ENCODE measurements around the gene ADAM11. TPM values are rescaled to one million over a fixed set of nuclear protein-coding genes. Genes with fewer than 3 reads are reported as not detected.
A peak's percentile ranks its signal among the peaks of the same experiment; 100 is the strongest.
"Not testable (repeated sequence)": the region's sequence is repeated elsewhere in the genome, so short reads cannot be mapped to it uniquely, and the experiment has no call there.

The ADAM11 gene
- total and polyA plus RNA-seq, 2 experiments from 2014 or later = 0.20 to 0.22 TPM

GRCh38 chr17:44812263-44812662, 53.5 kb downstream of the ADAM11 start:
- no peak overlapping the region for H3K9ac ChIP-seq
- peaks cover 32% of the 10 kb centered on the region for H3F3A ChIP-seq (ENCODE audit: insufficient read depth)
- peaks cover 94% of the 10 kb centered on the region for H3K79me2 ChIP-seq (ENCODE audit: insufficient read depth)
- no peaks in the 10 kb centered on the region for H3K9me3 ChIP-seq (ENCODE audit: low read depth)
- H4K20me1 ChIP-seq (ENCODE audit: insufficient read depth) = no peaks in the 10 kb centered on the region
- no peak overlapping the region for H3K27ac ChIP-seq
- no peaks in the 10 kb centered on the region for H3K27me3 ChIP-seq (replicated peaks; ENCODE audit: insufficient read depth)
- no peak for TF ChIP-seq EZH2 (IDR thresholded peaks at IDR 0.05; ENCODE audit: insufficient read depth, poor library complexity, severe bottlenecking)
- TF ChIP-seq EZH2phosphoT487 (IDR thresholded peaks at IDR 0.05; ENCODE audit: insufficient read depth, low read depth) = no peak
- peaks cover 35% of the 10 kb centered on the region for H3K4me1 ChIP-seq (ENCODE audit: insufficient read depth)
- no peak overlapping the region for H2AFZ ChIP-seq
- no peaks in the 10 kb centered on the region for H3K36me3 ChIP-seq (ENCODE audit: low read depth)
- DNase-seq = no peak
- H3K9me2 ChIP-seq (ENCODE audit: insufficient read depth) = no peaks in the 10 kb centered on the region
- no peak overlapping the region for H3K4me2 ChIP-seq (ENCODE audit: unreplicated experiment)
- WGBS, 2 experiments (ENCODE audit: low coverage in 1 of 2, low lambda C conversion rate in 2 of 2, missing lambda C conversion rate in 2 of 2) = 97 to 98% methylated on average over 4 of the region's 4 CpGs
- H3K4me3 ChIP-seq = no peak overlapping the region
- in situ Hi-C loops (cut with MboI) = no loop called here

- Histone ChIP-seq H3K79me2 (ENCODE audit: insufficient read depth) (peaks cover 89% of the 10 kb centered on the region), H3F3A (ENCODE audit: insufficient read depth) (peaks cover 49% of the 10 kb centered on the region), H3K4me1 (ENCODE audit: insufficient read depth) (peaks cover 57% of the 10 kb centered on the region), H3K4me2 (ENCODE audit: unreplicated experiment) (peak overlapping the region; percentile 14)
- H4K20me1 ChIP-seq (ENCODE audit: insufficient read depth); H3K27me3 ChIP-seq (replicated peaks; ENCODE audit: insufficient read depth); in situ Hi-C loops (cut with MboI); H2AFZ ChIP-seq; H3K27ac ChIP-seq; H3K9me3 ChIP-seq (ENCODE audit: low read depth); H3K9ac ChIP-seq; H3K9me2 ChIP-seq (ENCODE audit: insufficient read depth); H3K4me3 ChIP-seq; H3K36me3 ChIP-seq (ENCODE audit: low read depth); DNase-seq: not testable (repeated sequence)
- WGBS, 2 experiments (ENCODE audit: low coverage in 1 of 2, low lambda C conversion rate in 2 of 2, missing lambda C conversion rate in 2 of 2) = 95 to 98% methylated on average over 6 of the region's 6 CpGs
Measured at GRCh38 chr17:44818508-44818907, 59.7 kb downstream of the ADAM11 start.

- Histone ChIP-seq H3F3A (ENCODE audit: insufficient read depth) (peaks cover 31% of the 10 kb centered on the region), H3K4me1 (ENCODE audit: insufficient read depth) (peaks cover 45% of the 10 kb centered on the region), H3K9ac (peak overlapping the region; percentile 54), H3K36me3 (ENCODE audit: low read depth) (0 out of 2 replicates have a peak, but pooled peaks cover 4% of the 10 kb centered on the region), H3K9me3 (ENCODE audit: low read depth) (no peaks in the 10 kb centered on the region), H2AFZ (0 out of 2 replicates have a peak overlapping the region, but pooled peaks have one; percentile 19), H4K20me1 (ENCODE audit: insufficient read depth) (no peaks in the 10 kb centered on the region), H3K79me2 (ENCODE audit: insufficient read depth) (peaks cover 93% of the 10 kb centered on the region), H3K4me2 (ENCODE audit: unreplicated experiment) (peak overlapping the region; percentile 84), H3K4me3 (peak overlapping the region; percentile 61), H3K9me2 (ENCODE audit: insufficient read depth) (no peaks in the 10 kb centered on the region), H3K27me3 (replicated peaks; ENCODE audit: insufficient read depth) (no peaks in the 10 kb centered on the region), H3K27ac (peak overlapping the region; percentile 78)
- TF ChIP-seq EZH2 (IDR thresholded peaks at IDR 0.05; ENCODE audit: insufficient read depth, poor library complexity, severe bottlenecking) (no peak), EZH2phosphoT487 (IDR thresholded peaks at IDR 0.05; ENCODE audit: insufficient read depth, low read depth) (peak; percentile 70; the same call in 1 of the 2 replicates)
- WGBS, 2 experiments (ENCODE audit: low coverage in 1 of 2, low lambda C conversion rate in 2 of 2, missing lambda C conversion rate in 2 of 2) = 1% methylated on average over 7 of the region's 7 CpGs
- in situ Hi-C loops (cut with MboI) = no loop called here
- peak; percentile 96 for DNase-seq
Measured at GRCh38 chr17:44820631-44821212, 61.9 kb downstream of the ADAM11 start.

GRCh38 chr17:44825236-44825635, 66.4 kb downstream of the ADAM11 start:
- H3K27me3 ChIP-seq (replicated peaks; ENCODE audit: insufficient read depth); in situ Hi-C loops (cut with MboI); H3K4me3 ChIP-seq; H3K27ac ChIP-seq; H3K9me2 ChIP-seq (ENCODE audit: insufficient read depth); H2AFZ ChIP-seq; H3K4me2 ChIP-seq (ENCODE audit: unreplicated experiment); H3K36me3 ChIP-seq (ENCODE audit: low read depth); H3K9ac ChIP-seq; H4K20me1 ChIP-seq (ENCODE audit: insufficient read depth); H3K9me3 ChIP-seq (ENCODE audit: low read depth); DNase-seq: not testable (repeated sequence)
- Histone ChIP-seq H3F3A (ENCODE audit: insufficient read depth) (peaks cover 40% of the 10 kb centered on the region), H3K4me1 (ENCODE audit: insufficient read depth) (peaks cover 44% of the 10 kb centered on the region), H3K79me2 (ENCODE audit: insufficient read depth) (peaks cover 88% of the 10 kb centered on the region)
- 99% methylated on average over 9 of the region's 9 CpGs for WGBS, 2 experiments (ENCODE audit: low coverage in 1 of 2, low lambda C conversion rate in 2 of 2, missing lambda C conversion rate in 2 of 2)

All from GM23248 (cell line).